Left renal pelvis (tissue), 4 donors: ENCODE results near the gene SLC25A24. TPM values are rescaled to one million over a fixed set of nuclear protein-coding genes. Genes with fewer than 3 reads are reported as not detected.

Source experiments
- DNase-seq, 4 donors: peaks; one replicate each; pipeline ENCODE4 v3.0.0-alpha.2; 2013; ENCODE audit warnings: low read depth in 4 of 4, low spot score in 3 of 4
- polyA plus RNA-seq, 4 donors: library from polyadenylated mRNA; unstranded; fragments of 120-200 nt; gene quantifications; one replicate each; pipeline ENCODE4 v1.2.1, GENCODE V29; 2013; ENCODE audit not compliant: insufficient read length in 4 of 4

The SLC25A24 gene
- polyA plus RNA-seq, 4 donors, result 46.7 to 75.9 (median 54.9) TPM

DNA sequence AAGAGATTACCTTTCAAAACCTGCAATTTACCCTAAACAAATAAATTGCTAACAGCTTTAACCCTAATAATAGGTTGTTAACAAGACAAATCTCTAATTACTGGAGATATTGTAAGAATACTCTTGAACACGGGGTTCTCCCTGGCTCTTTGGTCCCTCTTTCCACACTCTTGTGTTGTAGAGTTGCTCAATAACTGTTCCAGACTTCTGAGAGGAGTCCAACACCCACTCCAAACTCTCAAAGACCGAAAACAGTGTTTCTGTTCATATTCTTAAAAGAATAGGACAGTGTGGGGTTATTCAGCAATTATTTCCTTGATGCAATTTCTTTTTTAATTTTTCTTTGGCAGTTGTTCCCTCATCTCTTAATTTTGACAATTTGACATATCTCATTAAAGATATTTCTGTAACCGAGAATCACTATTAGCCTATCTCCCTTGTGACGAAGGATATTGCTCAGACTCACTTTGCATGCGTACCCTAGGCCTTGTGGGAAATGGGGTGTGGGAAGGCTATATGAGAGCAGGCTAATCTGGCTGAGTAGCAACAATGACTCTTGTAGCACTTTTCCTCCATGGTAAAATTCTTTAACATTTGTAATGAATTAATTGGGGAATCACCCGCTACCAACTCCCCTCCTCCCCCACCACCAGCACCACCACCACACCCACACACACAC, 90.7 kb downstream of the SLC25A24 start:
- DNase-seq, result no peak

DNA sequence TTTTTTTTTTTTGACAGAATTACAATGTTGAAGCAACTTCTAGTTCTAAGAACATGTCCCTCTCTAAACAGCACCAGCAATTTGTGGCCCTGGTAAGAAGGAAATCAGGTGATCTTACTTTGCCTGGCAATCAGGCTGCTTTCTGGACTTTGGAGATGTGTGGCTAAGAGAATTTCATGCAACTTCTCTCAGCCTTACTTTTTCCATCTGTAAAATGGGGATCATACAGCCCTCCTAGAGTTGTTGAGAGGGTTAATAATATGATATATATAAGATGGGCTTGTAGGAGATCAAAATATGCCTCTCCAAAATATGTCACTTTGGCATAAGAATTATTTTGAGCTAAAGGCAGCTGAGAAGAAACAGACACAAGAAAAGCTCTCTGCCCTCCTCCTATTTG, 92.0 kb downstream of the SLC25A24 start:
- no peak for DNase-seq

DNA sequence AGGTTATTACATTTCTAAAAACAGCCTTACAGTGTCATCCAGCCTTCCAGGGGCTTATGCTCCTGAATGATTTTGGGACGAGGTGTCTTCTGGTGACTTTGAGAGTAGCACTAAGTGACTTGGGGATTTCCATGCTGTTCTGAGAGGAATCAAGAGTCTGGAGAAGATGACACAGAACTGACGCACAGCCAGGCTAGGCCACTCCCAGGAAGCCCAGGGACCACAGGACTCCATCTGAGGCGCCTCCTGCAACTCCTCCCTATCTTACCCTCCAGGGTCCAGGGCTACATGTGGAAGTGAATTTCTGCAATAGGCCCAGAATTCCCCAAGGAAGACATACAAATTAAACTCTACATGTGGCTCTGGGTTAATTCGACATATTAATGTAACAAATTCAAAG, 92.5 kb downstream of the SLC25A24 start:
- no peak for DNase-seq

DNA sequence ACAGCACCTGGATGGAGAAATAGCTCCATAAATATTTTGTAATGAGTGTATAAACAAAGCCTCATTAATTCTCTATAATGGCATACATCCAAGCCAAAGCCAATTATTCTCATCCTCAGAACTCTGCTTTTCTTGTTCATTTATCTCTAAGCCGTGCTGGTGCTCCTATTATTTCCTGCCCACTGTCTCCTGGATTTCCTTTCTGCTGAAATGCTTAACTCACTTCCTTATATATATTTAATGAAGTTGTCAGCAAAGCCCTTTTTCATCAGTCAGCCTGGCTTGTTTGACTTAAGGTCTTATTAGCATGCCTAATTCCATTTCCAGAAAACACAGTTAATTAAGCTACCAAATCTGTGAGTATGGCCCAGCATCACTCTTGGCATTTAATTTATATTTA, 93.4 kb downstream of the SLC25A24 start:
- DNase-seq, result no peak

DNA sequence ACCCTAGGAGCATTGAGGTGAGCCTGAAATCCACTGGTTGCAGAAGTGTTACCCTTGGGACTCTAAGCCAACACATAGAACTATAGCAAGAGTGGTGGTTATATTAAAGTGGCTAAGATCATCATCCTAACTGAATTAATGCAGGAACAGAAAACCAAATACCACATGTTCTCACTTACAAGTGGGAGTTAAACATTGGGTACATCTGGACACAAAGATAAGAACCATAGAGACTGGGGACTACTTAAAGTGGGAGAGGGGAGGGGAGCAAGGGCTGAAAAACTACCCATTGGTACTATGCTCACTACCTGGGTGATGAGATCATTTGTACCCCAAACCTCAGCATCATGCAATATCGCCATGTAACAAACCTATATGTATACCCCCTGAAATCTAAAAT, 100.0 kb downstream of the SLC25A24 start:
- no peak for DNase-seq

DNA sequence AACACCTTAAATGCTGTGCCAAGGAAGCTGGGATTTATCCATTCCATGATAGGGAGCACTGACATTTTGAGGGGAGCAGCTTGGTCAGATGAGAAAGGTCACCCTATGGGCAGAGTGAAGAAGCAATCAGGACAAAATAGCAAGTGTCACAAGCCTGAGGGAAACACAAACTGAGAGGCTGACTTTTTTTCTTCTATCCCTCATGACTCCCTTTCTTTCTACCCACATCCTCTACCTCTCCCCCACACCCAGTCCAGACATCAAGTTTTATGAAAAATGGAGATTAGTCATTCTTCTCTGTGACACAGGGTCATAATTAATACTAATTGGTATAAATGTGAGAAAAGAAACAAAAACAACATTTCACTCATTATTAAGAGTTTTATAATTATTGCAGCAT, 103.1 kb downstream of the SLC25A24 start:
- DNase-seq, result no peak

DNA sequence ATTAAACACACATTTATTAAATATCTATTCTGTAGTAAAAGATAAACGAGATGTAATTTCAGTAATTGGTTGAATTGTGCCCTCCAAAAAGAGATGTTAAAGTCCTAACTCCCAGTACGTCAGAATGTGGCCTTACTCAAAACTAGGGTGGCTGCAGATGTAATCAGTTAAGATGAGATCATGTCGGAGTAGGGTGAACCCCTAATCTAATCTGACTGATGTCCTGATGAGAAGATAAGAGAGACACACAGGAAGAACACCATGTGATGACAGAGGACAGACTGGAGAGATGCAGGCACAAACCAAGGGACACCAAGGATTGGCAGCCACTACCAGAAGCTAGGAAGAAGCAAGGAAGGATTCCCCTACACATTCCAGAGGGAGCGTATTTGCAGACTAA, 104.1 kb downstream of the SLC25A24 start:
- DNase-seq, result no peak

DNA sequence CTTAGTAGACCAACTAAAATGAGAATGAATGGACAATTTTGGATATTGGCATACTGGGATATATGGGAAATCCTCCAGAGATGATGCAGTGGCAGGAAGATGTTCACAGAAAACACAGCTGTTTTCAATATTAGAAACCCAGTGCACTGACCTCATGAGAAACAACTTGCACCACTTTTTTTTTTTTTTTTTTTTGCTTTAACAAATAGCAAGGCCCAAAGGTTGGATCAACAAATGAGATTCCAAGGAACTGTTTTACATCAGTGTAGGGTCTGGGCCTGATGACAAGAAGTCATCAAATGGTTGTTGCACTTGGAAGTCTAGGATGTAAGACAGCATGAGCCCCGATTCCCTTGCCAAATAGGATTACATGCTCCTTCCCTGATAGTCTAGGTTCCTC, 110.7 kb downstream of the SLC25A24 start:
- DNase-seq, result no peak

DNA sequence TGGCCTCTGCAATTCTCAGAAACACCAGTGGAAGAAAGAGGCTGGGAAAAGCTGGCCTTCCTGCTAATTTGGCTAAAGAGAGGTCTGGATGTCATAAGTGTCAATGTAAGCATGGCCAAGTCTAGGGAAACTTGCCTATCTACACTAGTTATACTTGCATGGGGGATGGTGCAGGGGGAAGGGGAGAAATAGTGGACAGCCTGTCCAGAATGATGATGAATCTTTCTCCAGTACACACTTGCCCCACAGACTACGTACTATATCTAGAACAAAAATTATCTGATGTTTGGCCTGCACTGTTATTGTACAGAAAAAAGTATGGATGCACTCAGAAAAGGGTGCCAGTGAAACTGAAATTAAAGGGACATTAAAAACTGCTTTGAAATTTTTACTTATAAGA, 114.5 kb downstream of the SLC25A24 start:
- DNase-seq, result no peak

DNA sequence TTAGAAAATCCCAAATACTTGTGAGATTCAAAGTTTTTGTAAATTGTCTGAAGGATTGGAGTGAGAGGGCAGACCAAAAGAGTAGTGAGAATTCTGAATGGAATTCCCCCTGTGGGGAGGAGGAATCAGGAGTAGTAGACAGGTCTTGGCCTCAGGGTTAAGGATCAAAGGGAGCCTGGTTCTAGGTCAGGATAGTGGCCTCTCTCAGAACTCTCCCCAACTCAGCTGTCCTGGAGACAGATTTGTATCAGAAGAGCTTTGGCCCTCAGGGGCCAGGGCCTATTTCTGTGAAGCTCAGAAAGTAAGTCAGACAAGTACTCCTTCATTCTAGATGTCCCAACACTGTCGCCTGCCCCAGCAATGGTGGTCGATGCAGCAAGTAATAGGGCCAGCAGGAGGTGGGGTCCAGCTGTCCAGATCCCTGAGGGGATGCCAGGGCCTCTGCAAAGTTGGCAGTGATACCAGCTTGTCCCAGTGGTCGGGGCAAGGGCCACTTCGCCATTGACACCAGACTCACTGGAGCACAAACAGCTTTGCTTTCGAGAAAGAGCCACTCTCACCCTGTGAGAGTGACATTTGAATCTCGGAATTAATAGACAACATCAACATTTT, 115.2 kb downstream of the SLC25A24 start:
- no peak for DNase-seq

Other genes with a start within 250 kb of the SLC25A24 start
- gene VAV3, start 235.2 kb downstream of the SLC25A24 start, polyA plus RNA-seq, result 100 to 1,000 TPM in 3 of 4 donors, 1 to 10 TPM in 1; 4.7 to 142 (median 123) TPM
- not detected for gene NBPF4, start 43.7 kb upstream of the SLC25A24 start, polyA plus RNA-seq
- gene NBPF6, start 250.0 kb upstream of the SLC25A24 start, polyA plus RNA-seq, result not detected